HL-60 (cell line): ENCODE results near the gene KDM3A.

Experiments used
- DNase-seq, 2 experiments: peaks; one replicate each; pipeline ENCODE4 v3.0.0-alpha.2; 2010 to 2020; ENCODE audit warnings: low read depth in 1 of 2, low spot score in 1 of 2
- H3K27ac ChIP-seq: fragments of 250-450 bp; sonication (Bioruptor Pico); replicated peaks from 2 replicates; pipeline ENCODE4 v1.5.1; 2020; ENCODE audit warnings: mild to moderate bottlenecking, moderate library complexity
- H3K27me3 ChIP-seq: fragments of 250-450 bp; sonication (Bioruptor Pico); 2 replicates; pipeline ENCODE4 v1.5.1; 2021; ENCODE audit warnings: mild to moderate bottlenecking, moderate library complexity; ENCODE audit not compliant: insufficient read depth, poor library complexity, severe bottlenecking
- H3K4me3 ChIP-seq: replicated peaks from 2 replicates; pipeline ENCODE4 v1.5.1; 2011; ENCODE audit warnings: mild to moderate bottlenecking, control low read depth, low read length; ENCODE audit not compliant: insufficient read depth
- GABPA ChIP-seq: IDR thresholded peaks from 2 replicates; pipeline ENCODE4 v1.6.1; 2012; ENCODE audit warnings: low read depth
- POLR2AphosphoS5 ChIP-seq: IDR thresholded peaks from 2 replicates; pipeline ENCODE4 v1.6.1; 2012; ENCODE audit warnings: low read depth
- SPI1 ChIP-seq: IDR thresholded peaks from 2 replicates; pipeline ENCODE4 v1.6.1; 2012; ENCODE audit warnings: low read depth, mild to moderate bottlenecking, borderline replicate concordance
- TF ChIP-seq, protein P1 (sequence below): IDR thresholded peaks from 2 replicates; pipeline ENCODE4 v1.6.1; 2012; ENCODE audit warnings: low read depth; ENCODE audit not compliant: insufficient replicate concordance
- TF ChIP-seq, protein P2 (sequence below): IDR thresholded peaks from one replicate; pipeline ENCODE4 v1.5.1; 2011; ENCODE audit warnings: low read length, control low read depth, inconsistent platforms; ENCODE audit not compliant: insufficient read depth

The KDM3A gene

DNA sequence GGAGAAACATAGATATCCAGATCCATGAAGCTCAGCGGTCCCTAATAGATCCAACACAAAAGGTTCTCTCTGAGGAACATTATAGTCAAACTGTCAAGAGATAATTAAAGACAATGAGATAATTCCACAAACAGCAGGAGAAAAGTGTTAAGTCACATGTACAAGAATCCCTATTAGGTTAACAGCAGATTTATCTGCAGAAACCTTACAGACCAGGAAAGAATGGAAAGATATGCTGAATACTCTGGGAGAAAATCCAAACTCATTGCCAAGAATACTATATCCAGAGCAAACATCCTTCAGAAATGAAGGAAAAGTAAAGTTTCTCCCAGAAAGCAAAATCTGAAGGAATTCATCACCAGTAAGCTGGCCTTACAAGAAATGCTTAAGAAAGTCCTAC is 10.8 kb upstream of the KDM3A start:
- DNase-seq, result no peak
- Histone ChIP-seq H3K27ac (no peak overlapping the region), H3K4me3 (no peak overlapping the region), H3K27me3 (no peaks in the 10 kb centered on the region)
- TF ChIP-seq GABPA (no peak), POLR2AphosphoS5 (no peak), SPI1 (no peak)
- TF ChIP-seq, protein P1, sequence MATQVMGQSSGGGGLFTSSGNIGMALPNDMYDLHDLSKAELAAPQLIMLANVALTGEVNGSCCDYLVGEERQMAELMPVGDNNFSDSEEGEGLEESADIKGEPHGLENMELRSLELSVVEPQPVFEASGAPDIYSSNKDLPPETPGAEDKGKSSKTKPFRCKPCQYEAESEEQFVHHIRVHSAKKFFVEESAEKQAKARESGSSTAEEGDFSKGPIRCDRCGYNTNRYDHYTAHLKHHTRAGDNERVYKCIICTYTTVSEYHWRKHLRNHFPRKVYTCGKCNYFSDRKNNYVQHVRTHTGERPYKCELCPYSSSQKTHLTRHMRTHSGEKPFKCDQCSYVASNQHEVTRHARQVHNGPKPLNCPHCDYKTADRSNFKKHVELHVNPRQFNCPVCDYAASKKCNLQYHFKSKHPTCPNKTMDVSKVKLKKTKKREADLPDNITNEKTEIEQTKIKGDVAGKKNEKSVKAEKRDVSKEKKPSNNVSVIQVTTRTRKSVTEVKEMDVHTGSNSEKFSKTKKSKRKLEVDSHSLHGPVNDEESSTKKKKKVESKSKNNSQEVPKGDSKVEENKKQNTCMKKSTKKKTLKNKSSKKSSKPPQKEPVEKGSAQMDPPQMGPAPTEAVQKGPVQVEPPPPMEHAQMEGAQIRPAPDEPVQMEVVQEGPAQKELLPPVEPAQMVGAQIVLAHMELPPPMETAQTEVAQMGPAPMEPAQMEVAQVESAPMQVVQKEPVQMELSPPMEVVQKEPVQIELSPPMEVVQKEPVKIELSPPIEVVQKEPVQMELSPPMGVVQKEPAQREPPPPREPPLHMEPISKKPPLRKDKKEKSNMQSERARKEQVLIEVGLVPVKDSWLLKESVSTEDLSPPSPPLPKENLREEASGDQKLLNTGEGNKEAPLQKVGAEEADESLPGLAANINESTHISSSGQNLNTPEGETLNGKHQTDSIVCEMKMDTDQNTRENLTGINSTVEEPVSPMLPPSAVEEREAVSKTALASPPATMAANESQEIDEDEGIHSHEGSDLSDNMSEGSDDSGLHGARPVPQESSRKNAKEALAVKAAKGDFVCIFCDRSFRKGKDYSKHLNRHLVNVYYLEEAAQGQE, result no peak
- TF ChIP-seq, protein P2, sequence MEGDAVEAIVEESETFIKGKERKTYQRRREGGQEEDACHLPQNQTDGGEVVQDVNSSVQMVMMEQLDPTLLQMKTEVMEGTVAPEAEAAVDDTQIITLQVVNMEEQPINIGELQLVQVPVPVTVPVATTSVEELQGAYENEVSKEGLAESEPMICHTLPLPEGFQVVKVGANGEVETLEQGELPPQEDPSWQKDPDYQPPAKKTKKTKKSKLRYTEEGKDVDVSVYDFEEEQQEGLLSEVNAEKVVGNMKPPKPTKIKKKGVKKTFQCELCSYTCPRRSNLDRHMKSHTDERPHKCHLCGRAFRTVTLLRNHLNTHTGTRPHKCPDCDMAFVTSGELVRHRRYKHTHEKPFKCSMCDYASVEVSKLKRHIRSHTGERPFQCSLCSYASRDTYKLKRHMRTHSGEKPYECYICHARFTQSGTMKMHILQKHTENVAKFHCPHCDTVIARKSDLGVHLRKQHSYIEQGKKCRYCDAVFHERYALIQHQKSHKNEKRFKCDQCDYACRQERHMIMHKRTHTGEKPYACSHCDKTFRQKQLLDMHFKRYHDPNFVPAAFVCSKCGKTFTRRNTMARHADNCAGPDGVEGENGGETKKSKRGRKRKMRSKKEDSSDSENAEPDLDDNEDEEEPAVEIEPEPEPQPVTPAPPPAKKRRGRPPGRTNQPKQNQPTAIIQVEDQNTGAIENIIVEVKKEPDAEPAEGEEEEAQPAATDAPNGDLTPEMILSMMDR, result no peak

DNA sequence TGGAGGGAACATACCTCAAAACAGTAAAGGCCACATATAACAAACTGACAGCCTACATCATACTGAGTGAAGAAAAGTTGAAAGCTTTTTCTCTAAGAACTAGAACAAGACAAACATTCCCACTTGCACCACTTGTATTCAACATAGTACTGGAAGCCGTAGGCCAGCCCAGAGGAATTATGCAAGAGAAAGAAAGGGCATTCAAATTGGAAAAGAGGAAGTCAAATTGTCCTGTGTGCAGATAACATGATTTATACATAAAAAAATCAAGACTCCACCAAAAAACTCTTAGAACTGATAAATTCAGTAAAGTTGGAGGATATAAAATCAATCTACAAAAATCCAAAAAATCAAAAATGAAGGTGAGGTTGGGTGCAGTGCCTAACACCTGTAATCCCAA is 8.0 kb upstream of the KDM3A start:
- peak; percentile 41 to 44 for DNase-seq
- no peak overlapping the region for H3K4me3 ChIP-seq
- no peaks in the 10 kb centered on the region for H3K27me3 ChIP-seq
- no peak overlapping the region for H3K27ac ChIP-seq
- TF ChIP-seq, protein P2, result no peak
- TF ChIP-seq SPI1, result peak; percentile 94

DNA sequence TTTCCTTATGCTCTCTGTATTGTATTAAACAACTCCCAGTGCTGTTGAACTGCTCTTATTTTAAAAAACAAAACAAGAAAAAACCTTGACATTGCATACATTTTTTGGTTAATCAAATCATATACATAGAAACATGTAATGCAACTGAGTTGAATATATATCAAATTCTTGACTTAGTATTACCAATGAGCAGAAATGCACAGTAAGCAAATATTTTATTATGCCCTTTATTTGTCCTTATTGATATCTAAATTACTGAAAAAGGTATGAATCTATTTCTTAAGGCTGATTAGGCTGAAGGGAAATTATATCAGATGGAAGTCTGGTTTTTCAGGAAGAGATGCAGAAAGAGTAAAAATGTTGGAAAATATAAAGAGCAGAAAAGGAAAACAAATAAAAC is 6.9 kb upstream of the KDM3A start:
- Histone ChIP-seq H3K27me3 (no peaks in the 10 kb centered on the region), H3K4me3 (no peak overlapping the region), H3K27ac (no peak overlapping the region)
- DNase-seq, result no peak
- TF ChIP-seq SPI1 (no peak), POLR2AphosphoS5 (no peak), GABPA (no peak)
- TF ChIP-seq, protein P1, result no peak
- TF ChIP-seq, protein P2, result no peak

DNA sequence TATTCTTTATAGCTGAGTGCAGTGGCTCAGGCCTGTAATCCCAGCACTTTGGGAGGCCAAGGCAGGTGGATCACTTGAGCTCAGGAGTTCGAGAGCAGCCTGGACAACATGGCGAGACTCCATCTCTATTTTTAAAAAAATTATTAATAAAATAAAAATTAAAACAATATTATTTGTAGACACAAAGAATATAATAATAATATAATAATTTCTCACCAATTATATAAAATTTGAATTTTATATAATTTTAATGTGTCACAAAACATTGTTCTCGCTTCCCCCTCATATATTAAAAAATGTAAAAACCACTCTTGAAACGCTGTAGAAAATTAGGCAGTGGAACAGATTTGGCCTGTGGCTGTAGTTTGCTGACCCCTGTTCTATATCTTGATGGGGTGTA is 5.6 kb upstream of the KDM3A start:
- TF ChIP-seq GABPA, result no peak
- TF ChIP-seq POLR2AphosphoS5, result no peak
- TF ChIP-seq, protein P2, result no peak
- TF ChIP-seq SPI1, result no peak
- TF ChIP-seq, protein P1, result no peak
- no peaks in the 10 kb centered on the region for H3K27me3 ChIP-seq
- H3K27ac ChIP-seq, result no peak overlapping the region
- DNase-seq, result no peak
- no peak overlapping the region for H3K4me3 ChIP-seq
